BLaER1 treated with 17β-estradiol and CSF1 and Interleukin-3, amounts not matched to agents 10 nM and 100 nM (cell line): Measurements from ENCODE around the gene TAF8.
A peak's percentile ranks its signal among the peaks of the same experiment; 100 is the strongest.

Experiments used
- H3K27ac ChIP-seq, 11 experiments: shearing (Covaris generic); formaldehyde crosslinking; 2 replicates each; pipeline ENCODE4 v1.8.1; 2022
- H3K27me3 ChIP-seq, 11 experiments: shearing (Covaris generic); formaldehyde crosslinking; 2 replicates each; pipeline ENCODE4 v1.8.1; 2022
- H3K36me3 ChIP-seq, 11 experiments: shearing (Covaris generic); formaldehyde crosslinking; 2 replicates each; pipeline ENCODE4 v1.8.1; 2022
- H3K4me1 ChIP-seq, 10 experiments: shearing (Covaris generic); formaldehyde crosslinking; 2 replicates each; pipeline ENCODE4 v1.8.1; 2022
- H3K4me2 ChIP-seq, 11 experiments: shearing (Covaris generic); formaldehyde crosslinking; 2 replicates each; pipeline ENCODE4 v1.8.1; 2022
- H3K4me3 ChIP-seq, 10 experiments: shearing (Covaris generic); formaldehyde crosslinking; 2 replicates each; pipeline ENCODE4 v1.8.1; 2022
- H3K9ac ChIP-seq, 11 experiments: shearing (Covaris generic); formaldehyde crosslinking; 2 replicates each; pipeline ENCODE4 v1.8.1; 2022
- H3K9me3 ChIP-seq, 11 experiments: shearing (Covaris generic); formaldehyde crosslinking; replicated peaks in 1 of 11; 2 replicates each; pipeline ENCODE4 v1.8.1; 2022
- H4K20me1 ChIP-seq, 11 experiments: shearing (Covaris generic); formaldehyde crosslinking; 2 replicates each; pipeline ENCODE4 v1.8.1; 2022
- Cebpa-rat ChIP-seq, 11 experiments: shearing (Covaris generic); IDR thresholded peaks; 2 replicates each; pipeline ENCODE4 v1.8.1; 2022

Gene TAF8

DNA sequence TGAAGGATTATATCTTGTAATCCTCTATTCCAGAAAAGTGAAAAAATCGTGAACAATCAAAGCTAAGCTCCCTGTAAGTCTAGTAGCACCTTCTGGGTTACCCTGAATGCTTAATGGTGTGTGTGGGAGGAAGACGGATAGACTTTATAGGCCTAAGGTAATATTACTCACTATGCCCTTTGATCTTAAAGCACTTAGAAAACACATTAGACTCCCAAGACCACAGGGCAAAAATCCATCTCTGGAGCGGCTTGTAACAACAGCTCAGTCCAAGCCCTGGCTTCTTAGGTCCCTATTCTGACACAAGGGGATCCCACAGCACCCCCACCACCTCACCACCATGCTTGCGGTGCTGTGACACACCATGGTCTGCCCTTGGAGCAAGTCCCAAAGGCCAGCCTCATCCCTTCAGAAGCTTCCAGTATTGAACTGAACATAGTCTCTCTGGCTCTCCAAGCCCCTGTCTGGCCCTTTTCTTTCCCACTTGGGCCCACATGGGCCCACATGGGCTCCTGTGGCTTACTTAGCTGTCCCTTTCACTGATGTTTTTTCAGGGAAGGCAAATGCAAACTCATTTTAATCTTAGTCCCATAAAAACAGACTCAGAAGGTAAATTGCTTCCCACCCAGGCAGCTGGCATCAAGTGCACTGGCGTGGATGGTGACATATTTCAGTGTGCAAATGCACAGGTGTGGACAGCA lies 63.8 kb downstream of the TAF8 start:
- no peaks in the 10 kb centered on the region for H3K36me3 ChIP-seq
- no peak overlapping the region for H3K27ac ChIP-seq
- peaks cover 0 to 9% (median 0%) of the 10 kb centered on the region in 11 experiments; a peak in 4 of 22 replicates for H3K9me3 ChIP-seq
- no peak for TF ChIP-seq Cebpa-rat (IDR thresholded peaks at IDR 0.05)
- no peak overlapping the region for H3K4me2 ChIP-seq
- H3K27me3 ChIP-seq = no peaks in the 10 kb centered on the region
- no peak overlapping the region for H3K4me3 ChIP-seq
- H3K4me1 ChIP-seq = no peaks in the 10 kb centered on the region
- H4K20me1 ChIP-seq = no peaks in the 10 kb centered on the region
- H3K9ac ChIP-seq = no peak overlapping the region

DNA sequence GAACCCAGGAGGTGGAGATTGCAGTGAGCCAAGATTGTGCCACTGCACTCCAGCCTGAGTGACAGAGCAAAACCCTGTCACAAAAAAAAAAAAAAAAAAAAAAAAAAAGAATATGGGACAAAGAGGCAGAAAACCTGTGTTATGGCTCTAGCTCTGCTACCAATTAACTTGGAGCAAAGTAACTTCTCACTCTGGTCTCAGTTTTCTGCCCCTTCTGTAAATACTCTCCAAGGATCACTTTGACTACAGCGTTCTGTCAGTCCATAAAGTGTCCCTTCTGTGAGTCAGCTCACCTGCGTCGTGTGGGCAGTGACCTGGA lies 67.5 kb downstream of the TAF8 start:
- TF ChIP-seq Cebpa-rat (IDR thresholded peaks at IDR 0.05) = no peak
- Histone ChIP-seq H3K36me3 (no peaks in the 10 kb centered on the region), H3K4me2 (no peak overlapping the region), H4K20me1 (no peaks in the 10 kb centered on the region), H3K9me3 (no peaks in the 10 kb centered on the region), H3K27ac (no peak overlapping the region), H3K27me3 (no peaks in the 10 kb centered on the region), H3K4me3 (no peak overlapping the region), H3K9ac (no peak overlapping the region), H3K4me1 (no peaks in the 10 kb centered on the region)

DNA sequence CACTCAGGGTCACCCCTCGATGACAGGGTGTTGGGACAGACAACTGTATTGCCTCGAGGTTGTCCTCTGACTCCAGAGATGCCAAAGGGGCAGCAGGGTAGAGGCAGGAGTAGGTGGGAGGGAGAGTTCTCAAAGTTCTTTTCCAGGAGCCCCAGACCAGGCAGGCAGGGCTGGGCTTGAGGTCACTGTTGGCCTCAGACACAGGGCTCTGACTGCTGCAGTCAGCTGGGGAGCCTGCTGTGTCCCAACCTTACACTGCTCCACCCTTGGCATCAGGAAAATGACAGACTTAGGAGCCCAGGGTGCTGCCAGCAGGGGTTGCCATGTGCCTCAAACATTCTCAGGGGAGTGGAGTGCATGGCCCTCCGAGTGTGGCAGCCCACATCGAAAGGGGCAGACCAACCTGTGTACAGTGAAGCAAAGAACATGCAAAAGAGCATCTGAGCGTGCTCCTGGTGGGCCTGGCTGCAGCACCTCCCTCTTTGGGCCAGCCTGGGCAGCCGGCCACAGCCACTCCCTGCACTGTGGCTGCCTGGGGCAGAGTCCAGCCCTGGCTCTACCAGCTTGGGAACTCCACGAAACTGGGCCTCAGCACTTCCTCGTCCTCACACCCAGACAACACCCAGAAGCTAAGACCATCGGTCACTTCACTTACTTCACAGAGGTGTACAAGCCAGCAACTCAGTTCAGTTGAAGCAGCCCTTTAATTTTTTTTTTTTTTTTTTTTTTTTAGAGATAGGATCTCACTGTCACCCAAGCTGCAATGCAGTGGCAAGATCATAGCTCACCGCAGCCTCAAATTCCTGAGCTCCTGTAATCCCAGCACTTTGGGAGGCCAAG lies 68.1 kb downstream of the TAF8 start:
- H3K9me3 ChIP-seq = no peaks in the 10 kb centered on the region
- H3K4me2 ChIP-seq = no peak overlapping the region
- no peak overlapping the region for H3K9ac ChIP-seq
- TF ChIP-seq Cebpa-rat (IDR thresholded peaks at IDR 0.05) = no peak
- H3K4me1 ChIP-seq = peaks cover 0 to under 1% (median 0%) of the 10 kb centered on the region in 10 experiments; a peak in 1 of 20 replicates
- no peak overlapping the region for H3K27ac ChIP-seq
- no peaks in the 10 kb centered on the region for H3K27me3 ChIP-seq
- no peaks in the 10 kb centered on the region for H3K36me3 ChIP-seq
- H4K20me1 ChIP-seq = no peaks in the 10 kb centered on the region
- no peak overlapping the region for H3K4me3 ChIP-seq

DNA sequence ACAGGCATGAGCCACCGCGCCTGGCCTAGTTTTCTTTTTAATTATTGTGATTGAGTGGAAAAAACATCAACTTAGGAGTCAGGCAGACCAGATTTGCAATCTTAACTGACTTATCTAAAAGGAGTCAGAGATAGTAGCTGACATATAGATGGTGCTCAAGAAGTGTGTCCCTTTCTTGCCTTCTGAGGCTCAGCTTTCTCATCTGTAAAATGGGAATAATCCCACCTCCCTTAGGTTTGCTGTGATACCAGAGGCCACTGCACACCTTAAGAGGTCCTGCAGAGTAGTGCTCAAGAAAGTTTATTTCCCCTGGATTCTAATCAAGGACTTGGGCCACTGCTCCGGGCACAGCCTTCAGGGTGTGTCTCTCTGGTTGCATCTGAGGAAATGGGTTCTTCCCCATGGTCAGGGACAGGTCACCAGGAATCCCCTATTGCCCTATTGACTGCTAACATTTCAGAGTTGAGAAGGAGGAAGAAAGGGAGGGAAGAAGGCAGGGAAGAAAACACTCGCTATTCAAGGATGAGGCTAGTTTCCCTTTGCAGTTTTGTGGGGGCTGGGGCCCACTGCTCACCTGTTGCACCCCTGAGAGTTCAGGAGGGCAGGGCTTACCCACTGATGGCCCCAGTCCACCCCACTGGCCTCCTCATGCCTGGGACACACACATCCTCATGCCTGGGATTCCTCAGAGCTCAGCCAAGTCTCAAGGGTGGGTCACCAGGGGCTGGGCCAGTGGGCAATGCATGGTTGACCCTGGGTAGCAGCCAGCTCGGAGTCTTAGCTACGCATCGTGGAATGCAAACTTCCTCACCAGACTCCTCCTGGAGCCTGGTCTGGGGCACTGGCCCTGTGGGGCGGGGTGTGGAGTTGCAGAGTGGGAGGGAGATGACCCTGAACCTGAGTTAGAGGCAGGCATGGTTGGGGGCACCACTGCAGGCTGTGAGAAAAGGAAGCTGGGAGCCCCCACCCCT lies 70.9 kb downstream of the TAF8 start:
- no peak overlapping the region for H3K4me2 ChIP-seq
- H3K27me3 ChIP-seq = no peaks in the 10 kb centered on the region
- no peaks in the 10 kb centered on the region for H3K36me3 ChIP-seq
- H3K4me3 ChIP-seq = no peak overlapping the region
- no peak for TF ChIP-seq Cebpa-rat (IDR thresholded peaks at IDR 0.05)
- H3K9ac ChIP-seq = no peak overlapping the region
- no peaks in the 10 kb centered on the region for H3K9me3 ChIP-seq
- H3K4me1 ChIP-seq = peaks cover 0 to 10% (median 0%) of the 10 kb centered on the region in 10 experiments; a peak in 3 of 20 replicates
- H4K20me1 ChIP-seq = no peaks in the 10 kb centered on the region
- no peak overlapping the region for H3K27ac ChIP-seq

DNA sequence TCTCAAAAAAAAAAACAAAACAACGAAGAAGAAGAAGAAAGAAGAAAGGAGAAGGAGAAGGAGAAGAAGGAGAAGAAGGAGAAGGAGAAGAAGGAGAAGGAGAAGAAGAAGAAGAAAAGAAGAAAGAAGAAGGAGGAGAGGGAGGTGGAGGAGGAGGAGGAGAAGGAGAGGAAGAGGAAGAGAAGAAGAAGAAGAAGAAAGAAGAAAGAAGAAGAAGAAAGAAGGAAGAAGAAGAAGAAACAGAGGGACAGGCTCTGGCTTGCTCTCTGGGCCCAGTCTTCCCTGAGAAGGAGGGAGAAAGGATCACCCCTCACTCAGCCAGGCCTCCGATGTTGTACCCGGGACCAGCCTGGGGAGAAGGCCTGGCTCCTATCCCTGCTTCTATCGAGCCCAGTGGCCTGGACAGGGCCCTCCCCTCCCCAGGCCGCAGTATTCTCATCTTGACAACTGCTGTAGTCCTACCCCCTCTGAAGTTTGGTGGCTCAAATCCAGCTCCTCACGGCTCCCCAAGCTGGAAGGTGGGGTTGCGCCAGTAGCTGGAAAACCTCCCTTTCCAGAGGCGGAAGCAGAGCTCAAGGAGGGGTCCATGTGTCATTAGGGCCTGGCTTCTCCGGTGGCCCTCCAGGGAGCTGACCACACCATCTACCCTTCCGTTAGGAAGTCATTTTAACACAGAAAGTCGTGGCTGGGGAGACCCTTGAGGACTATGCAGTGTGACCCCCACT lies 73.2 kb downstream of the TAF8 start:
- no peaks in the 10 kb centered on the region for H3K36me3 ChIP-seq
- TF ChIP-seq Cebpa-rat (IDR thresholded peaks at IDR 0.05) = no peak

DNA sequence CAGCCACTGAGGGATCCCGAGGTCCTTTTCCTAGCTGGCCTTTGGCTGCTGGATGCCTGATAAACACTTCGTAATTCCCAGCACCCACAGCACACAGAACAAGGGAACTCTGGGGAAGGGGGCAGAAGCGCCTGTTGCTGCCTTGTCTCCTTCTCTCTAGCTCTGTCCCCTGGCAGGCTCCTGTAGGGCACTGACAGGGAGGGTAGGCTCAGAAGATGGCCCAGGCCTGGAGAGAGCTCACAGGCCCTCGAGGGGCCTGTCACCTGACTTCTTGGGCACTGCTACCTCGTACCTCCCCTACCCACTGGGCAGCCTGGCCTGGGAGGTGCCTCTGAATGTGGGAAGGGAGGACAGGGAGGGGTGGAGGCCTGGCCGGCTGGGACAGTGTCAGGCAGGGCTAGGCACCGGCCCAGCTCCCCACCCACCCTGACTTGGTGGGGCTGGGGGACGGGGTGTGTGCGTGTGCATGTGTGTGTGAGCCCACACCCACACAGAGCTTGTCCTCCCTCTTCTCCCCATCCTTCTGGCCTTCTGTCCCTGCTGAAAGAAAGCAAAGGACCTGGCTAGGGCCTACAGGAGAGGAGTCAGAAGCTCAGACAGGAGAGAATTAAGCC lies 74.0 kb downstream of the TAF8 start:
- Histone ChIP-seq H3K4me2 (no peak overlapping the region; a peak in 1 of 22 replicates), H3K9ac (no peak overlapping the region), H3K27me3 (no peaks in the 10 kb centered on the region), H3K36me3 (no peaks in the 10 kb centered on the region), H3K4me1 (peaks cover 0 to 10% (median 0%) of the 10 kb centered on the region in 10 experiments; a peak in 3 of 20 replicates), H3K4me3 (no peak overlapping the region), H3K27ac (no peak overlapping the region), H3K9me3 (no peaks in the 10 kb centered on the region), H4K20me1 (no peaks in the 10 kb centered on the region)
- no peak for TF ChIP-seq Cebpa-rat (IDR thresholded peaks at IDR 0.05)

More for the DNA sequence above, 73.2 kb downstream of the TAF8 start:
- H3K4me1 ChIP-seq = peaks cover 0 to 10% (median 0%) of the 10 kb centered on the region in 10 experiments; a peak in 3 of 20 replicates
- peak overlapping the region in 1 of 11 experiments; percentile 45; a peak in 1 of 22 replicates for H3K4me2 ChIP-seq
- H3K27ac ChIP-seq = no peak overlapping the region
- no peak overlapping the region for H3K4me3 ChIP-seq
- H3K9ac ChIP-seq = no peak overlapping the region
- no peaks in the 10 kb centered on the region for H3K9me3 ChIP-seq
- no peaks in the 10 kb centered on the region for H4K20me1 ChIP-seq
- H3K27me3 ChIP-seq = no peaks in the 10 kb centered on the region

DNA sequence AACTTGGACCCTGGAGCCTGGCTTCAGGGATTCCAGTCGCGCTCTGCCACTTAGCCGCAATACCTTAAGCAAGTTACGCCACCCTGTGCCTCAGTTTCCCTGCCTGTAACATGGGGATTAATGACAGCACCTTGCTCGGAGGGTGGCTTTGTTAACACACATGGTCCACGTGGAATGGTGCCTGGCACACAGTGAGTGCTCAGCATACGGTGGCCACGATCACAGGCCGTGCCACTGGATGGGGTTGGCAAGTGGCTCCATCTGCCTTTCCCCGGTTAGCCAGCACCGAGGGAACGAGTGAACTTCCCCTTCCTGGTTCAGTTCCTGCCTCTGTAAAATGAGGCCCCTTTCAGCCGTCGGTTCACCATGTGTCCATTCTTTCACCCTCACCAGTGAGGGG lies 74.9 kb downstream of the TAF8 start:
- Histone ChIP-seq H3K9me3 (no peaks in the 10 kb centered on the region), H3K27ac (peak overlapping the region in 3 of 11 experiments; percentile 13 to 43 (median 22); a peak in 4 of 22 replicates), H3K4me2 (peak overlapping the region in 3 of 11 experiments; percentile 0 to 13 (median 2); a peak in 2 of 22 replicates), H3K4me1 (peaks cover 0 to 10% (median 0%) of the 10 kb centered on the region in 10 experiments; a peak in 3 of 20 replicates), H4K20me1 (no peaks in the 10 kb centered on the region), H3K27me3 (no peaks in the 10 kb centered on the region), H3K9ac (no peak overlapping the region), H3K36me3 (no peaks in the 10 kb centered on the region), H3K4me3 (no peak overlapping the region)
- no peak for TF ChIP-seq Cebpa-rat (IDR thresholded peaks at IDR 0.05)

DNA sequence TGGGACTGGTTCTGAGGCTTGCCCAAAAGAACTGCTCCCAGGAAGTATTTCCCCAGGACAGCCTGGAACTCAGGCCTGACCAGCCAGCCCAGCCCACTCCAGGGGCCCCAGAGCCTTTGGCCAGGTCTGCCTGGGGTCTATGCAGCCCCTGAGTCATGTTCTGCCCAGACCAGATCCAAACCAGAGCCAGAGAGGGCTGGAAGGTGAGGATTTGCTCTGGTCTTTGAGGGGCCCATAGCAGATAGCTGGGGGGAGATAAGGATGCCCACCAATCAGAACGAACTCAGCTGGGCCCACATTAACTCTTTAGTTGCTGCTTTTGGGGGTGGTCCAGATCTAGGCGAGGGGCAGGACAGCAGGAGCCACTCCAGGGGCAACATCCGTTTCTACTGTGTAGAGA lies 75.3 kb downstream of the TAF8 start:
- no peaks in the 10 kb centered on the region for H4K20me1 ChIP-seq

More for the DNA sequence above, 75.3 kb downstream of the TAF8 start:
- H3K4me1 ChIP-seq = peaks cover 0 to 10% (median 0%) of the 10 kb centered on the region in 10 experiments; a peak in 3 of 20 replicates
- peak overlapping the region in 3 of 11 experiments; percentile 13 to 43 (median 22); a peak in 4 of 22 replicates for H3K27ac ChIP-seq
- no peaks in the 10 kb centered on the region for H3K9me3 ChIP-seq
- H3K36me3 ChIP-seq = no peaks in the 10 kb centered on the region
- peak overlapping the region in 3 of 11 experiments; percentile 0 to 13 (median 2); a peak in 2 of 22 replicates for H3K4me2 ChIP-seq
- no peak overlapping the region for H3K4me3 ChIP-seq
- TF ChIP-seq Cebpa-rat (IDR thresholded peaks at IDR 0.05) = no peak
- no peak overlapping the region for H3K9ac ChIP-seq
- no peaks in the 10 kb centered on the region for H3K27me3 ChIP-seq
